Epidermal melanocyte (primary cell): Measurements from ENCODE around the gene ATP6V0A1.
"Not testable (repeated sequence)": the region's sequence is repeated elsewhere in the genome, so short reads cannot be mapped to it uniquely, and the experiment has no call there.

Source experiments
- DNase-seq: peaks from one replicate; pipeline ENCODE4 v3.0.0; 2011; ENCODE audit warnings: low spot score; ENCODE audit not compliant: insufficient read length

ATP6V0A1 gene

GRCh38 chr17:42538482-42538881, 79.8 kb downstream of the ATP6V0A1 start:
- no peak for DNase-seq

GRCh38 chr17:42540558-42540957, 81.9 kb downstream of the ATP6V0A1 start:
- not testable (repeated sequence) for DNase-seq

GRCh38 chr17:42541041-42541833, 82.6 kb downstream of the ATP6V0A1 start:
- no peak for DNase-seq

- DNase-seq = no peak
Measured at GRCh38 chr17:42543190-42544079, 84.8 kb downstream of the ATP6V0A1 start.

- DNase-seq = no peak
Measured at GRCh38 chr17:42544874-42545283, 86.2 kb downstream of the ATP6V0A1 start.

- not testable (repeated sequence) for DNase-seq
Measured at GRCh38 chr17:42545755-42546505, 87.3 kb downstream of the ATP6V0A1 start.

GRCh38 chr17:42547001-42547461, 88.4 kb downstream of the ATP6V0A1 start:
- DNase-seq = peak; percentile 22

GRCh38 chr17:42547698-42548069, 89.0 kb downstream of the ATP6V0A1 start:
- DNase-seq = no peak

GRCh38 chr17:42548070-42548837, 89.6 kb downstream of the ATP6V0A1 start:
- peak; percentile 11 for DNase-seq

- DNase-seq = peak; percentile 10
Measured at GRCh38 chr17:42548993-42549755, 90.5 kb downstream of the ATP6V0A1 start.

GRCh38 chr17:42552736-42553135, 94.1 kb downstream of the ATP6V0A1 start, which contains the start of gene HSD17B1:
Gene HSD17B1, plus strand, starts transcription at chr17:42552923. Its CDS starts 11 bp downstream, at chr17:42552934.
- not testable (repeated sequence) for DNase-seq

- DNase-seq = no peak
Measured at GRCh38 chr17:42553161-42553818, 94.6 kb downstream of the ATP6V0A1 start.

GRCh38 chr17:42553866-42554249, 95.2 kb downstream of the ATP6V0A1 start:
- DNase-seq = no peak

GRCh38 chr17:42554250-42555121, 95.8 kb downstream of the ATP6V0A1 start:
- DNase-seq = peak; percentile 91

- DNase-seq = no peak
Measured at GRCh38 chr17:42555122-42555622, 96.5 kb downstream of the ATP6V0A1 start.

- not testable (repeated sequence) for DNase-seq
Measured at GRCh38 chr17:42555961-42556617, 97.4 kb downstream of the ATP6V0A1 start.

GRCh38 chr17:42559075-42559474, 100.4 kb downstream of the ATP6V0A1 start:
- no peak for DNase-seq

GRCh38 chr17:42560246-42560645, 101.6 kb downstream of the ATP6V0A1 start:
- no peak for DNase-seq
